Subcutaneous adipose tissue (tissue), 4 donors: Measurements from ENCODE around the gene RSPH6A. TPM values are rescaled to one million over a fixed set of nuclear protein-coding genes. Genes with fewer than 3 reads are reported as not detected.

Source experiments
- total RNA-seq, 4 donors: library from RNA; depleted of rRNA; stranded (reverse); fragments of >200 nt; gene quantifications; one replicate each; pipeline ENCODE4 v1.1.0, GENCODE V29; 2016
- TF ChIP-seq, protein P1 (sequence below): fragments of 450-650 bp; IDR thresholded peaks from one replicate; pipeline ENCODE4 v1.5.1; 2016; ENCODE audit warnings: low read depth, mild to moderate bottlenecking, control low read depth, antibody characterized with exemption, moderate library complexity

Gene RSPH6A
- total RNA-seq, 4 donors from 2014 or later, result not detected

DNA sequence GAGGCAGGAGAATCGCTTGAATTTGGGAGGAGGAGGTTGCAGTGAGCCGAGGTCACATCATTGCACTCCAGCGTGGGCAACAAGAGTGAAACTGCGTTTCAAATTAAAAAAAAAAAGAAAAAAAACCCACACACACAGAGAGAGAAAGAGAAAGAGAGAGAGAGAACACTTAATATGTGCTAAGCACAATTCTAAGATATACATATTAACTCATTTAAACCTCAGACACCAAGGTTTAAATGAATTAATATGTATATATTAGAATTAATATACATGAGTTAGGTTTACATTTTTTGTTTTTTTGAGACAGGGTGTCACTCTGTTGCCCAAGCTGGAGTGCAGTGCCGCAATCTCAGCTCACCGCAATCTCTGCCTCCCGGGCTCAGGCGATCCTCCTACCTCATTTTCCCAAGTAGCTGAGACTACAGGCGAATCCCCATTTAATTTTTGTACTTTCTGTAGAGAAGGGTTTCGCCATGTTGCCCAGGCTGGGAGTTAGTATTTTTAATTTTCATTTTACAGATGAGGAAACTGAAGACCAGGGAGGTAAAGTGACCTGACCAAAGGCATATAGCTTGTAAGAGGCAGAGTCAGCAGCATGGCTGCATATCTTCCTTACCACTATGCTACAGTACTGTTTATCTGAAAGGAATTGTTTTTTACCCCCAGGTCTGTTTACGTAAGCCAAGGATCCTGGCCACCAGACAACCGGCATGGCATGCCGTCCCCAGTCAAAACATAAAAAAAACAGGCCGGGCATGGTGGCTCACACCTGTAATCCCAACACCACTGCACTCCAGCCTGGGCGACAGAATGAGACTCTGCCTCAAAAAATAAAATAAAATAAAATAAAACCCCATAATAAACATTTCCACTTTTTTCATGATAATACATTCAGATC, 45.5 kb upstream of the RSPH6A start:
- TF ChIP-seq, protein P1, sequence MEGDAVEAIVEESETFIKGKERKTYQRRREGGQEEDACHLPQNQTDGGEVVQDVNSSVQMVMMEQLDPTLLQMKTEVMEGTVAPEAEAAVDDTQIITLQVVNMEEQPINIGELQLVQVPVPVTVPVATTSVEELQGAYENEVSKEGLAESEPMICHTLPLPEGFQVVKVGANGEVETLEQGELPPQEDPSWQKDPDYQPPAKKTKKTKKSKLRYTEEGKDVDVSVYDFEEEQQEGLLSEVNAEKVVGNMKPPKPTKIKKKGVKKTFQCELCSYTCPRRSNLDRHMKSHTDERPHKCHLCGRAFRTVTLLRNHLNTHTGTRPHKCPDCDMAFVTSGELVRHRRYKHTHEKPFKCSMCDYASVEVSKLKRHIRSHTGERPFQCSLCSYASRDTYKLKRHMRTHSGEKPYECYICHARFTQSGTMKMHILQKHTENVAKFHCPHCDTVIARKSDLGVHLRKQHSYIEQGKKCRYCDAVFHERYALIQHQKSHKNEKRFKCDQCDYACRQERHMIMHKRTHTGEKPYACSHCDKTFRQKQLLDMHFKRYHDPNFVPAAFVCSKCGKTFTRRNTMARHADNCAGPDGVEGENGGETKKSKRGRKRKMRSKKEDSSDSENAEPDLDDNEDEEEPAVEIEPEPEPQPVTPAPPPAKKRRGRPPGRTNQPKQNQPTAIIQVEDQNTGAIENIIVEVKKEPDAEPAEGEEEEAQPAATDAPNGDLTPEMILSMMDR, result no peak

DNA sequence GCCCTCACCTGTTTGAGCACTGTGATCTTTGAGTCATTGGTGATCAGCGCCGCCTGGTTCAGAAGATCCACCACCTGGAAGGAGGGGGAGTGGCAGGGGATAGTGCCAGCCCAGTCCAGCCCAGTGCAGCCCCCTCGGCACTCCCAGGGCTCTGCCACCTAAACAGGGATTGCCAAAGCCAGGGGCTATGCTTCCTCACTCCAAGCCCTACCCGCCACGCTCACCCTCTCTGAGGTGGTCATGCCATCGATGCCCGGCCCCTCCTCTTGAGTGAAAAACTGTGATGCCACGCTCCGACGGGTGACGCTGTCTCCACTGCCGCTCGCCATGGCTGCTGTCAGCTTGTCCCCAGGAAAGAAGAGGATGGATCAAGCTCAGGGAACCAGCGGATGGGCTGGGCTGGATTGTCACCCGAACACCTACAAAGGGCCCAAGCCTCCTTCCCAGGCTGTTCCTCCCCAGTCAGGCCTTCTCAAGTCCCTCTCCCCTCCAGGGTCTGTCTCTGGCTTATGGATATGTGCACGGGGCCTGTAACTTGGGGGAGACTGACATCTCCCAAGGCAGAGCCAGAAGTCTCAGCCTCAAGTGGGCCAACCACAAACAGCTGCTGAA, 39.2 kb upstream of the RSPH6A start:
- TF ChIP-seq, protein P1, result no peak

DNA sequence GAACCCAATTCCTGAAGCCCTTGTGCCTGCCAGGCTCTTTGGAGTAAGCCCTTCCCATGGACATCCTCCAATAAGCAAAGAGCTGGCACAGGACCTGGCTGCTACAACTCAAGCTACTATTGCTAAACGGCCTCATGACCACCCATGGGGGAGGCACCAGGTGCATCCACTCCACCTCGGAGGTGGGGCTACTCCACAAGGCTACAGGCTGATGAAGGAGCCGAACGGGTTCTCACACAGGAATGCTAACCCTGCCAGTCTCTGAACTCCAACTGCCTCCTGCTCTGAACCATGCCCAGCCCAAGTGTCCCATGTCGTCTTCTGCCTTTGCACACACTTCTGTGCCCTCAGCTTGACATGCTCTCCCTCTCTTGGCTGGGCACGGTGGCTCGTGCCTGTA, 37.9 kb upstream of the RSPH6A start:
- TF ChIP-seq, protein P1, result no peak

DNA sequence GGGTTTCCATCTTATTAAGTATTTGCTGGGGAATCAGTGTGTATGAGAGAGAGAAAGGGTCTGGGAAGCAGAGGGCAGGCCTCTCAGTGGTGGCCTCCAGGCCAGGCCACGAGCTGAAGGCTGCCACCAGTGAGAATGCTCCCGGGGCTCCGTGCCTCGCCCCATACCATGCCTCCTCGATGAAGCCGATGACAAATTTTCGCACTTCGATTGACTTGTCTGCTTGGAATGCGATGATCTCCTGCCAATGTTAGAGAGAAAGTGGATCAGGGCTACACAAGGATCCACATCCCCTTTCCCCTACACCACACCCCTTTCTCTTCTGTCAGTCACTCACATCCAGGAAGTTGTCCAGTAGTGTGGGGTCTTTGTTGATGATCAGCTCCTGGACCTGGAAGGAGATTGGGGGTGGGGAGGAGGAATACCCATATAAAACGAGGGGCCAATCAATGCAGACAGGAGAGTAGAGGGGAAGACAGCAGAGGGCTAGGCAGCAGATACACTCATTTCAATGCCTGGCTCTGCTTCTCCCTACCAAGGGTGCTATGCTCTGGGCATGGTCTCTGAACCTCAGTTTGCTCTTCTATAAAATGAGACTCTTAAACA, 37.1 kb upstream of the RSPH6A start:
- TF ChIP-seq, protein P1, result no peak

DNA sequence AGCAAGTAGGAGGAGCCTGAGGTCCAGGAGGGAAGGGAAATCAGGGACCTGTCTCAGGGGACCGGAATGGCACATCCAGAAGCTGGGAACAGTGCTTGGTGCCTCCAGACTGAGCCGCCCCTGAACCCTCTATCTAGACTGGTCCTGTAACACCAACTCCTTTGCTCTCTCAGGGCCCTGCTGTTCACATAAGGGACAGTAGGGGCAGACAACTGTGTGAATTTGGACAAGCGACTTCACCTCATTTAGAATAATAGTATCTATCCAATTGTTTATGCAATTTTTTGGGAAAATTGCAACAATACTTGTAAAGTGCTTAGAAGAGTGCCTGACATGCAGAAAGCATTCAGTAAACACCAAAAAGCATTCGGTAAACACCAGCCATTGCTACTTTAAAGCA, 33.8 kb upstream of the RSPH6A start:
- TF ChIP-seq, protein P1, result no peak

DNA sequence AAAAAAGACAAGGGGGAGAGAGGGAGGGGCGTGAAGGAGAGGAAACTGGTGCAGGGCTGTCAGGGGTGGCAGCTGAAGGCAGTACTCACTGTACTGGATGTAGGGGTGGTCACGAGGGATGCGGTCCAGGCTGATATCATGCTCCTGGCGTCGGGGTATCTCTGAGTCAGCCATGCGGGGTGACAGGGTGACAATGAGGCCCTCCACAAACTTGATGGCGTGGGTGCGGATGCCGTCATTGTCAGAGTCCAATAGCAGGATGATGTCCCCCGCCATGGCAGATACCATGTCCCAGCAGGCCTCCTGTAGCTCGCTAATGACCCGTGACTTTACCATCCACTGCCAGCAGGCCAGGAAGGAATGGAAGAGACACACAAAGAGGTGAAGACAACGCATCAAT, 32.6 kb upstream of the RSPH6A start:
- TF ChIP-seq, protein P1, result no peak

DNA sequence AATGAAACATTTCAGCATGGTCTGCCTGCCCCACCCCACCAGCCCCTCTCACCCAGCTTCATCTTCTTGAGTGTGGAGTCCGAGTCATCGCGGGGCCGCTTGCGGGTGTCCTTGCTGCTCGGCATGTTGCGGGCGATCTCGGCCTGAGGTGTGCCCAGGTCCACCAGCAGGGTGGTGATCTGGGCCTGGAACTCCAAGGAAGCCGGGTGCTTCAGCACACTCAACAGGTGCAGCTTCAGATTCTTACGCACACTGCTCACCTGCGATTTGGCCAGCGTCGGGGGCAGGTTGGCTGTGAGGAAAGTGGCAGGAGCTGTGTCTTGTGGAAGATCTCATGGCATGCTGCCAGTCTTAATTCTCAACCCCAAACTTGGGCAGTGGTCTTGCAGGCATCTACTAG, 27.1 kb upstream of the RSPH6A start:
- TF ChIP-seq, protein P1, result no peak
